Suprapubic skin (tissue), 4 donors: ENCODE results near the gene DCPS. TPM values are rescaled to one million over a fixed set of nuclear protein-coding genes. Genes with fewer than 3 reads are reported as not detected.
A peak's percentile ranks its signal among the peaks of the same experiment; 100 is the strongest.

Experiments
- DNase-seq, 2 donors: peaks; one replicate each; pipeline ENCODE4 v3.0.0-alpha.2; 2019; ENCODE audit warnings: low spot score in 2 of 2
- H3K27ac ChIP-seq: fragments of 200-600 bp; sonication (generic); one replicate; pipeline ENCODE4 v1.5.1; 2019
- H3K27me3 ChIP-seq: fragments of 200-600 bp; sonication (generic); one replicate; pipeline ENCODE4 v1.5.1; 2019
- H3K36me3 ChIP-seq: fragments of 200-600 bp; sonication (generic); one replicate; pipeline ENCODE4 v1.5.1; 2019
- H3K4me1 ChIP-seq: fragments of 200-600 bp; sonication (generic); one replicate; pipeline ENCODE4 v1.5.1; 2019
- H3K4me3 ChIP-seq: fragments of 200-600 bp; sonication (generic); one replicate; pipeline ENCODE4 v1.5.1; 2019; ENCODE audit warnings: mild to moderate bottlenecking
- H3K9me3 ChIP-seq: fragments of 200-600 bp; sonication (generic); one replicate; pipeline ENCODE4 v1.5.1; 2019
- EP300 ChIP-seq: sonication (generic); formaldehyde crosslinking; IDR thresholded peaks from one replicate; pipeline ENCODE4 v1.6.1; 2017; ENCODE audit warnings: antibody characterized with exemption
- POLR2A ChIP-seq, 2 donors: fragments of 450-650 bp; IDR thresholded peaks; one replicate each; pipeline ENCODE4 v1.6.1; 2017; ENCODE audit warnings: antibody characterized with exemption in 2 of 2, mild to moderate bottlenecking in 2 of 2, moderate library complexity in 2 of 2
- POLR2AphosphoS5 ChIP-seq, 3 donors: sonication (generic); formaldehyde crosslinking; IDR thresholded peaks; one replicate each; pipeline ENCODE4 v1.6.1; 2017; ENCODE audit warnings: antibody characterized with exemption in 3 of 3
- WGBS: methylation state at CpG from one replicate; pipeline ENCODE4 v1.1.5; 2018; 5-methylcytosine and 5-hydroxymethylcytosine counted together
- total RNA-seq, 4 donors: library from RNA; depleted of rRNA; stranded (reverse); fragments of >200 nt; gene quantifications; one replicate each; pipeline ENCODE4 v1.1.0, GENCODE V29; 2016
- TF ChIP-seq, protein P1 (sequence below), 2 donors: fragments of 200-600 bp in 1 of 2; fragments of 450-650 bp in 1 of 2; sonication (generic) in 1 of 2; IDR thresholded peaks; one replicate each; pipeline ENCODE4 v1.5.1; 2016 to 2019; ENCODE audit warnings: antibody characterized with exemption in 2 of 2, mild to moderate bottlenecking in 1 of 2, moderate library complexity in 1 of 2

DCPS gene
- total RNA-seq, 4 donors from 2014 or later = 15.4 to 19.1 (median 17.8) TPM

DNA sequence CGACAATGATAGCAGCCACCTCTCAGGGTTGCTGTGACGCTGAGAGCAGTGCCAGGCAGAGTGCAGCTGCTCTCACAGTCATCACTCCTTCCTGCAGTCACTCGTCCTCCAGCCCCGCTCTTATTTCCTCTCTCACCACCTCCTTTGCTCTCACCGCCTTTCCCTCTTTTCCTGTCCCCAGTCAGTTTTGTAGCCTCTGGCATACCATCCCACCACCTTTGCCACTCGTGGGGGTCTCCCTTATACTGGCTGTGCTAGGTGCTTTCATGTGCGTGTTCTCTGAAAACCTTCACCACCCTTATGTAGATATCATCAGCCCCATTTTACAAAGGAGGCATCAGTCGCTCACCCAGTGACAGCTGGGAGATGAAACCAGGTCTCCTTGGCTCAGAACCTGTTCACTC lies 32.3 kb downstream of the DCPS start:
- H3K36me3 ChIP-seq = peaks cover 33% of the 10 kb centered on the region
- peaks cover 36% of the 10 kb centered on the region for H3K4me1 ChIP-seq
- no peaks in the 10 kb centered on the region for H3K27me3 ChIP-seq
- WGBS = 78% methylated on average over 8 of the region's 8 CpGs
- TF ChIP-seq POLR2AphosphoS5 (IDR thresholded peaks at IDR 0.05) = no peak
- TF ChIP-seq, protein P1, sequence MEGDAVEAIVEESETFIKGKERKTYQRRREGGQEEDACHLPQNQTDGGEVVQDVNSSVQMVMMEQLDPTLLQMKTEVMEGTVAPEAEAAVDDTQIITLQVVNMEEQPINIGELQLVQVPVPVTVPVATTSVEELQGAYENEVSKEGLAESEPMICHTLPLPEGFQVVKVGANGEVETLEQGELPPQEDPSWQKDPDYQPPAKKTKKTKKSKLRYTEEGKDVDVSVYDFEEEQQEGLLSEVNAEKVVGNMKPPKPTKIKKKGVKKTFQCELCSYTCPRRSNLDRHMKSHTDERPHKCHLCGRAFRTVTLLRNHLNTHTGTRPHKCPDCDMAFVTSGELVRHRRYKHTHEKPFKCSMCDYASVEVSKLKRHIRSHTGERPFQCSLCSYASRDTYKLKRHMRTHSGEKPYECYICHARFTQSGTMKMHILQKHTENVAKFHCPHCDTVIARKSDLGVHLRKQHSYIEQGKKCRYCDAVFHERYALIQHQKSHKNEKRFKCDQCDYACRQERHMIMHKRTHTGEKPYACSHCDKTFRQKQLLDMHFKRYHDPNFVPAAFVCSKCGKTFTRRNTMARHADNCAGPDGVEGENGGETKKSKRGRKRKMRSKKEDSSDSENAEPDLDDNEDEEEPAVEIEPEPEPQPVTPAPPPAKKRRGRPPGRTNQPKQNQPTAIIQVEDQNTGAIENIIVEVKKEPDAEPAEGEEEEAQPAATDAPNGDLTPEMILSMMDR (IDR thresholded peaks at IDR 0.05) = no peak
- TF ChIP-seq EP300 = no peak
- TF ChIP-seq POLR2A (IDR thresholded peaks at IDR 0.05) = no peak
- no peak overlapping the region for H3K4me3 ChIP-seq
- no peak overlapping the region for H3K27ac ChIP-seq
- H3K9me3 ChIP-seq = no peaks in the 10 kb centered on the region
- DNase-seq = peak in 1 of 2 donors; percentile 21

DNA sequence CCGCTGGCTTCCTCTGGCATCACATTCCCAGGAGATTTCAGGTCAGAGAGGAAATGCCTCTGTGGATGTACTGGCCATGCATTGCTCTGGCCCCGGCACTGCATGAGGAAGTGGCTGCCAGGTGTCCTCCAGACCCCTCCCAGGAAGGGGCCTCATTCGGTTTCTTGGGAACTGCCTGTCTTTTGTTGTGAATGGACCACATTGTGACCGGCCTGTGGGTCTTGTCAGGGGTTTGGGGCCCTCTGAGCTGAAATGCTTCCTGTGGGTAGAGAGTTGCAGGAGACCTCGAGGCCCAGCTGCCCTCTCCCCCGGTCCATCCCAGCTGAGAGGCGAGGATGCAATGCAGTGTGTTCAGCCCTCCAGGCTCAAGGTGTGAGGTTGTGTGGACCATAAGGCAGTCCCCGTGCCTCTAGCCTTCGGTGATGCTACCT lies 32.8 kb downstream of the DCPS start:
- H3K36me3 ChIP-seq = peaks cover 28% of the 10 kb centered on the region

DNA sequence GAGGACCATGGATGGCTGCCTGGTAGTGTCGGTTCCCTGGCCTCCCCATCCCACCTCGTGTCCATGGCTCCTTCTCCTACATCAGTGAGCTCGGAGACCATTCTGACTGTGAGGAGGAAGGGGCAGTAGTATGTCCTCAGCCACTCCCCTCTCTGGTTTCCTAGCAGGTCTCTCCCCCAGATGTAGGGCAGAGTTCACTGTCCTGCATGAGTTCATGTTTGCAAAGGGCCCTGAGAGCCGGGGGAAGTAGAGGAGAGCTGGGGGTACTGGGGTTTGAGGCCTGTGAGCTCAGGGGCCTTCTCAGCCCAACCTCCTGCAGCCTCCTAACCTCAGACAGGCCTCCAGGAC lies 33.2 kb downstream of the DCPS start:
- DNase-seq = peak in 1 of 2 donors; percentile 35
- Histone ChIP-seq H3K4me1 (peaks cover 29% of the 10 kb centered on the region), H3K27ac (no peak overlapping the region), H3K4me3 (no peak overlapping the region), H3K9me3 (no peaks in the 10 kb centered on the region), H3K36me3 (peaks cover 25% of the 10 kb centered on the region), H3K27me3 (no peaks in the 10 kb centered on the region)
- TF ChIP-seq EP300 (no peak), POLR2AphosphoS5 (IDR thresholded peaks at IDR 0.05) (no peak), POLR2A (IDR thresholded peaks at IDR 0.05) (no peak)
- TF ChIP-seq, protein P1 (IDR thresholded peaks at IDR 0.05) = no peak
- 90% methylated on average over 4 of the region's 4 CpGs for WGBS

More for the DNA sequence above, 32.8 kb downstream of the DCPS start:
- 80% methylated on average over 2 of the region's 9 CpGs for WGBS
- no peaks in the 10 kb centered on the region for H3K9me3 ChIP-seq
- no peak for TF ChIP-seq POLR2A (IDR thresholded peaks at IDR 0.05)
- H3K27ac ChIP-seq = no peak overlapping the region
- H3K4me3 ChIP-seq = no peak overlapping the region
- H3K4me1 ChIP-seq = peaks cover 33% of the 10 kb centered on the region
- no peaks in the 10 kb centered on the region for H3K27me3 ChIP-seq
- DNase-seq = peak; percentile 56 to 61

DNA sequence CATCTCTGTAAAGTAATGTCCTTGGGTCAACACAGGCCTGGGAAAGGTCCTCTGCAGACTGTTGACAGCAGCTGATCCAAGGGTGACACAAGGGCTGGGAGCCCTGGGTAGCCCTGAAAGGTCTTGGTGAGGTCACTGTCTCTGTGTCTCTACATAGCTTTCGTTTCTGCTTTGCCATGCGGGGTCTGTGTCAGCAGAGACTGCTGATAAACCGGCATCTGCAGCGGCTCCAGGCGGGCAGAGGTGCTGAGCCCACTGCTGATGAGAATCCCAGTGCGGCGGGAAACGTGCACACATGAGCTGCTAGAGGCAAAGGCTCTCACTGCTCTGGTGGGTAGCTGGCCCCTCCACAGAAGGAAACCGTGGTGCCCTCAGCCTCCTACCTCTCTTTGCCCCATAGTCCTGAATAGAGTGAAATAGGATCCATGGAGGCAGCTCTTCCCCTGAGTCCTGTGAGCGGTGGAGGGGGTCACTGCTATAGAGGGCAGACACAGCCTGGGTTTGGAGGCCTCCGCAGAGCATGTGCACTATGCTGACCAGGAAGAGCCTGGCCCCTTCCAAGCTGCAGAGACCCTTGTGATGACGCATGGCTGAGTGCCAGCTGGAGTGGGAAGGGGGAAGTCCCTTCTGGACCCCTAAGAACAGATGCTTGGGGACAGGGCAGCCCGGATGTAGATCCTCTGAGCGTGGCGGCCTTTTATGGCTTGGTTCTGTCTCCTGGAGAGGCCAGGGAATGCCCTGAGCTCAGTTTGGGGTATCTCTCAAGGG lies 33.8 kb downstream of the DCPS start:
- Histone ChIP-seq H3K4me3 (no peak overlapping the region), H3K27ac (no peak overlapping the region), H3K4me1 (peaks cover 23% of the 10 kb centered on the region), H3K36me3 (peaks cover 23% of the 10 kb centered on the region), H3K27me3 (no peaks in the 10 kb centered on the region), H3K9me3 (no peaks in the 10 kb centered on the region)
- no peak for TF ChIP-seq POLR2AphosphoS5 (IDR thresholded peaks at IDR 0.05)
- TF ChIP-seq, protein P1 (IDR thresholded peaks at IDR 0.05) = no peak
- no peak for TF ChIP-seq POLR2A (IDR thresholded peaks at IDR 0.05)
- TF ChIP-seq EP300 = no peak
- 96% methylated on average over 15 of the region's 15 CpGs for WGBS
- DNase-seq = peak; percentile 57 to 58

DNA sequence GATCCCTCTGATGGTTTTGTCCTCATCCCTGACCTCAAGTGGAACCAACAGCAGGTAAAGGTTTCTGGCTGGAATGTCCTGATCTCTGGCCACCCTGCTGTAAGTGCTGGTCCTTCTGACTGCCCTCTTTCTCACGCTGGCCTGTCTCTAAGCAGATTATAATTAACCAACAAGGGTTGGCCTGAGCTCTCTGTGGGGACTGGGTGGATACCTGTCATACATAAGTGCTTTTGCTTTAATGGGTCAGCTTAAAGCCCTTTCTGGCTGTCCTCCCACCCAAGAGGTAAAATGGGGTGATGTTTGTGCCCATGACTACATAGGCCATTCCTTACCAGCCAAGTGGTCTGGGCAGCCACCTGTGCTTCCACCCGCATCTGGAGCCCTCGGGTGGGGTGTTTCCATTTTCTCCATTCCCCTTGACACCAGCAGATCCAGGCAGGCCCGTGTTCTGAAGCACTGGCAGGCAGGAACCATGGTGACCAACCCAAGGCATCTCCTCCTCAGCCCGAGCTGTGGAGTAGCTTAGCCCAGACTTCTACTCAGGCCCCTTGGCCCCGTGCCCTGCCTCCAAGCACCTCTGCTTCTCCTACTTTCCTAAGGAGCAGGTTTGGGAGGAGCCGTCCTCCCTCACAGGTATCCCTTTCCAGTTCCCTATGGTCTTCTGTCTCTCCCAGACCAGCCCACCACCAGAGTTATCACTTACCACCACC lies 34.6 kb downstream of the DCPS start:
- peak; percentile 4 to 37 for DNase-seq
- Histone ChIP-seq H3K27me3 (no peaks in the 10 kb centered on the region), H3K27ac (no peak overlapping the region), H3K36me3 (peaks cover 29% of the 10 kb centered on the region), H3K4me1 (peaks cover 22% of the 10 kb centered on the region), H3K4me3 (no peak overlapping the region), H3K9me3 (no peaks in the 10 kb centered on the region)
- WGBS = 82% methylated on average over 7 of the region's 7 CpGs
- TF ChIP-seq POLR2AphosphoS5 (IDR thresholded peaks at IDR 0.05) (no peak), POLR2A (IDR thresholded peaks at IDR 0.05) (no peak), EP300 (no peak)
- TF ChIP-seq, protein P1 (IDR thresholded peaks at IDR 0.05) = no peak
